ENCODE measurements around the gene CCDC83. TPM values are rescaled to one million over a fixed set of nuclear protein-coding genes. Genes with fewer than 3 reads are reported as not detected.

The CCDC83 gene
- total RNA-seq, 4 donors from 2014 or later: not detected

DNA sequence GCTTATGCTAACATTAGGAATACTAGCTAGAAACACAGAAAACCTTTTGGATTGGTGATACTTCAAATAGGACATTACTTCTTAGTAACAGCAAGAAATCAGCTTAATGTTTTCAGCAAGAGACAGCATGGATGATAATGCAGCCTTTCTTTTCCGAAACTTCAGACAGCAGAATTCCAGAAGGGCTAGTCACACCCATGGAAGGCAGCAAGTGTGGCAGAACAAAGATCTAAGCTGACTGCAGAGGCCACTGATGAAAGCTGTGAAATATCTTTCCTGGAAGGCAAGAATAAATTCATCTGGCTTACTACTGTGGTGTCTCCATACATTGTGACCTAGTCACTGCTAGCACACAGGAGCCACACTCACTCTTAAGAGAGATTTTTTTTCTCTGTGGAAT is 100.3 kb downstream of the CCDC83 start:
- Histone ChIP-seq H3K4me1 (peaks cover 9 to 19% of the 10 kb centered on the region in 2 donors), H3K36me3 (peaks cover 0 to 34% of the 10 kb centered on the region in 2 donors), H3K27me3 (no peaks in the 10 kb centered on the region), H3K9me3 (no peaks in the 10 kb centered on the region), H3K27ac (no peak overlapping the region), H3K4me3 (no peak overlapping the region)
- DNase-seq (no peak), ATAC-seq (peak in 1 of 2 donors; percentile 53)
- intact Hi-C loops (cut with DNase I; ENCODE audit: low total_unique reads): no loop called here
- in situ Hi-C loops (cut with MboI; ENCODE audit: low sequenced_read_pairs in 4 of 4): no loop called here
- no peak for TF ChIP-seq POLR2A (IDR thresholded peaks at IDR 0.05)
- TF ChIP-seq, protein P1, sequence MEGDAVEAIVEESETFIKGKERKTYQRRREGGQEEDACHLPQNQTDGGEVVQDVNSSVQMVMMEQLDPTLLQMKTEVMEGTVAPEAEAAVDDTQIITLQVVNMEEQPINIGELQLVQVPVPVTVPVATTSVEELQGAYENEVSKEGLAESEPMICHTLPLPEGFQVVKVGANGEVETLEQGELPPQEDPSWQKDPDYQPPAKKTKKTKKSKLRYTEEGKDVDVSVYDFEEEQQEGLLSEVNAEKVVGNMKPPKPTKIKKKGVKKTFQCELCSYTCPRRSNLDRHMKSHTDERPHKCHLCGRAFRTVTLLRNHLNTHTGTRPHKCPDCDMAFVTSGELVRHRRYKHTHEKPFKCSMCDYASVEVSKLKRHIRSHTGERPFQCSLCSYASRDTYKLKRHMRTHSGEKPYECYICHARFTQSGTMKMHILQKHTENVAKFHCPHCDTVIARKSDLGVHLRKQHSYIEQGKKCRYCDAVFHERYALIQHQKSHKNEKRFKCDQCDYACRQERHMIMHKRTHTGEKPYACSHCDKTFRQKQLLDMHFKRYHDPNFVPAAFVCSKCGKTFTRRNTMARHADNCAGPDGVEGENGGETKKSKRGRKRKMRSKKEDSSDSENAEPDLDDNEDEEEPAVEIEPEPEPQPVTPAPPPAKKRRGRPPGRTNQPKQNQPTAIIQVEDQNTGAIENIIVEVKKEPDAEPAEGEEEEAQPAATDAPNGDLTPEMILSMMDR (IDR thresholded peaks at IDR 0.05 in 4 of 5, conservative IDR thresholded peaks at IDR 0.05 in 1 of 5): no peak

DNA sequence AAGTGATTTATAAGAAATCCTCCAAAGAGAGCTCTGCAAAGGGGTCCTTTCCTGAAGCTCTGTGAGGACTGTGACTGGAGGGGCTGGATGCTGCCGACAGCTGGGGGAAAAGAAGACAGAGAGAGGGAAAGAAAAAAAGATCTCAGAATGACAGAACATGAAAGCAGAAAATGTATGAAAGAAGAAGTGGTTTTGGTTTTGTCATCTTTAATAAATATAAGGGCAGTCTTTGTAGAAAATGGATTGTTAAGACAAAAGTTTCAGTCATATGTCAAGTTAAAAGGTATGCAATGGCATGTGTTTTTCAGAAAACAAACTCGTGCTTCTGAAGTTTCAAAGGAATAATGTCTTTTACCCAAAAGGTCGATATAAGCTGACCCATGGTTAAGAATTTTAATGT is 105.5 kb downstream of the CCDC83 start:
- Histone ChIP-seq H3K27me3 (no peaks in the 10 kb centered on the region), H3K4me3 (no peak overlapping the region), H3K4me1 (peaks cover 22 to 27% of the 10 kb centered on the region in 2 donors), H3K27ac (no peak overlapping the region), H3K9me3 (no peaks in the 10 kb centered on the region), H3K36me3 (peaks cover 0 to 48% of the 10 kb centered on the region in 2 donors)
- ATAC-seq: no peak
- no peak for DNase-seq
- in situ Hi-C loops (cut with MboI; ENCODE audit: low sequenced_read_pairs in 4 of 4): no loop called here
- no peak for TF ChIP-seq POLR2A (IDR thresholded peaks at IDR 0.05)
- TF ChIP-seq, protein P1 (IDR thresholded peaks at IDR 0.05 in 4 of 5, conservative IDR thresholded peaks at IDR 0.05 in 1 of 5): no peak
- intact Hi-C loops (cut with DNase I; ENCODE audit: low total_unique reads): no loop called here

DNA sequence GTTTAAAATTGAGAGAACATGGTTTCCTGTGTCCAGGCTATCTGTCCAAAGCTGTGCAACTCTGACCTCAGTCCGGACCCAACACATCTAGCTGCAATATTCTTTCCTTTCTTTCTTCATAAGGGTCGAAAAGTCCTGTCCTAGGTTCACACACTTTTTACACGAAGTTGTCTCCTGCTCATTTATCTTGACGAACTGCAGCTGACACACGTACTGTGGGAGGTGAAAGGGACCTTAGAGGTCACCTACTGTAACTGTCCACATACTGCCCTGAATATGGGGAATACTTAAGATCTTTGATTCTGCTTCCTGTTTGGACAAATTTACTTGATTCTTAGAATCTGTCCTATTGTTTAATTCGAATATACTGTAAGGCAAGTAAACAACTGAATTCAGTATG is 105.9 kb downstream of the CCDC83 start:
- TF ChIP-seq POLR2A (IDR thresholded peaks at IDR 0.05): no peak
- TF ChIP-seq, protein P1 (IDR thresholded peaks at IDR 0.05 in 4 of 5, conservative IDR thresholded peaks at IDR 0.05 in 1 of 5): no peak
- no peak for DNase-seq
- H3K4me1 ChIP-seq: peaks cover 22 to 23% of the 10 kb centered on the region in 2 donors
- no peak overlapping the region for H3K27ac ChIP-seq
- H3K27me3 ChIP-seq: no peaks in the 10 kb centered on the region
- peaks cover 0 to 47% of the 10 kb centered on the region in 2 donors for H3K36me3 ChIP-seq
- no peaks in the 10 kb centered on the region for H3K9me3 ChIP-seq
- intact Hi-C loops (cut with DNase I; ENCODE audit: low total_unique reads) (no loop called here), in situ Hi-C loops (cut with MboI; ENCODE audit: low sequenced_read_pairs in 4 of 4) (no loop called here)
- peak in 1 of 2 donors; percentile 15 for ATAC-seq
- no peak overlapping the region for H3K4me3 ChIP-seq

DNA sequence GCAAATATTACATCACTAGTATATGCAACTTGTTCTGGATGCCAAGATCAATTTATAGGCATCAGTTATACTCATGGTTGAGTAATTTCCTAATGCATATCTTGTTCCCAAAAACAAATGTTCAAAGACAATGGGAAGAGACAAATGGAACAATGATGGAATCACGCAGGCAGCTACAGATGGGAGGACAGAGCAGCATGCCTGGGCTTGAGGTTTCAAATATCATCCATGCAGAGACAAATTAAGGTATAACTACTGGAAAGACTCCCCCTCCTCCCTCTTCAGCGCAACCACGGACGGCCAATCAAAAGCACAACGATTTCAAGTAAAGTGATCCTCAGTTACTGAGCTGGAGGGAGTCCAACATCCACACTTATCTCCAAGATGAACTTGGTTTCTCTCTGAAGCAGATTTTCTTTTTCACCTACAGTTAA is 106.8 kb downstream of the CCDC83 start:
- Histone ChIP-seq H3K4me1 (peaks cover 22 to 23% of the 10 kb centered on the region in 2 donors), H3K4me3 (no peak overlapping the region), H3K36me3 (peaks cover 0 to 47% of the 10 kb centered on the region in 2 donors), H3K27ac (peak overlapping the region in 3 of 4 donors; percentile 33 to 56 (median 45)), H3K27me3 (no peaks in the 10 kb centered on the region), H3K9me3 (no peaks in the 10 kb centered on the region)
- in situ Hi-C loops (cut with MboI; ENCODE audit: low sequenced_read_pairs in 4 of 4): no loop called here
- intact Hi-C loops (cut with DNase I; ENCODE audit: low total_unique reads): no loop called here
- TF ChIP-seq, protein P1 (IDR thresholded peaks at IDR 0.05 in 4 of 5, conservative IDR thresholded peaks at IDR 0.05 in 1 of 5): no peak
- no peak for TF ChIP-seq POLR2A (IDR thresholded peaks at IDR 0.05)
- DNase-seq: no peak
- ATAC-seq: peak; percentile 54 to 58

DNA sequence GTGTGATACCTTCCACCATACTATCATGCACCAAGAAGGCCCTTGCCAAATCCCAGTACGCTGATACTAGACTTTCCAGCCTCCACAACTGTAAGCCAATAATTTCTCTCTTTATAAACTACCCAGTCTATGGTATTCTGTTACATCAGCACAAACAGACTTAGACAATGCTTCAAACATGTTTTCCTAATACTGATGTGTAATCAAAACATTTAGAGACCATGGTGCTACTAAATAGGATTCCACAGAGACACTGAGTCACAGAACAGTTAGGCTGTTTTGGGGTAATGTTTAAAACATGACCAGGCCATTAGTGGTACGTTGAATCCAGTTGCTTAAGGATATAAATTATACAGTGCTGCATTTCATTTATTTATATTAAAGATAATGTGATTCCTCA is 110.0 kb downstream of the CCDC83 start:
- H3K9me3 ChIP-seq: no peaks in the 10 kb centered on the region
- H3K4me3 ChIP-seq: no peak overlapping the region
- intact Hi-C loops (cut with DNase I; ENCODE audit: low total_unique reads): loop anchor here (5.0 kb wide), 1 partner anchor 72 kb away; no protein-coding TSS in a partner anchor
- peaks cover 0 to 31% of the 10 kb centered on the region in 2 donors for H3K36me3 ChIP-seq
- H3K27ac ChIP-seq: no peak overlapping the region
- DNase-seq (no peak), ATAC-seq (no peak)
- no peak for TF ChIP-seq POLR2A (IDR thresholded peaks at IDR 0.05)
- in situ Hi-C loops (cut with MboI; ENCODE audit: low sequenced_read_pairs in 4 of 4): no loop called here
- H3K27me3 ChIP-seq: no peaks in the 10 kb centered on the region
- peaks cover 39 to 48% of the 10 kb centered on the region in 2 donors for H3K4me1 ChIP-seq

Measured in gastrocnemius medialis (tissue), 4 donors.